UCSD-AML1 (cell line): ENCODE results near the gene ATP2B3.

Experiments
- DNase-seq: peaks from one replicate; lab custom pipeline; 2025; ENCODE audit not compliant: unreplicated experiment; lab: John Stamatoyannopoulos, UW

ATP2B3 gene

GRCh38 chrX:153631907-153632594 is 114.6 kb downstream of the ATP2B3 start:
- DNase-seq, result no peak
